Measurements from ENCODE around the gene RAB30. TPM values are rescaled to one million over a fixed set of nuclear protein-coding genes. Genes with fewer than 3 reads are reported as not detected.

Gene RAB30
- total RNA-seq, 2 donors from 2014 or later, result 8.4 to 15.8 TPM

GRCh38 chr11:83006877-83007330 lies 64.8 kb downstream of the RAB30 start:
- TF ChIP-seq, protein P1, sequence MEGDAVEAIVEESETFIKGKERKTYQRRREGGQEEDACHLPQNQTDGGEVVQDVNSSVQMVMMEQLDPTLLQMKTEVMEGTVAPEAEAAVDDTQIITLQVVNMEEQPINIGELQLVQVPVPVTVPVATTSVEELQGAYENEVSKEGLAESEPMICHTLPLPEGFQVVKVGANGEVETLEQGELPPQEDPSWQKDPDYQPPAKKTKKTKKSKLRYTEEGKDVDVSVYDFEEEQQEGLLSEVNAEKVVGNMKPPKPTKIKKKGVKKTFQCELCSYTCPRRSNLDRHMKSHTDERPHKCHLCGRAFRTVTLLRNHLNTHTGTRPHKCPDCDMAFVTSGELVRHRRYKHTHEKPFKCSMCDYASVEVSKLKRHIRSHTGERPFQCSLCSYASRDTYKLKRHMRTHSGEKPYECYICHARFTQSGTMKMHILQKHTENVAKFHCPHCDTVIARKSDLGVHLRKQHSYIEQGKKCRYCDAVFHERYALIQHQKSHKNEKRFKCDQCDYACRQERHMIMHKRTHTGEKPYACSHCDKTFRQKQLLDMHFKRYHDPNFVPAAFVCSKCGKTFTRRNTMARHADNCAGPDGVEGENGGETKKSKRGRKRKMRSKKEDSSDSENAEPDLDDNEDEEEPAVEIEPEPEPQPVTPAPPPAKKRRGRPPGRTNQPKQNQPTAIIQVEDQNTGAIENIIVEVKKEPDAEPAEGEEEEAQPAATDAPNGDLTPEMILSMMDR (conservative IDR thresholded peaks at IDR 0.05), result no peak
- no peak overlapping the region for H3K9ac ChIP-seq (ENCODE audit: extremely low read depth, low read length, poor library complexity, severe bottlenecking)
- no peaks in the 10 kb centered on the region for H3K27me3 Mint-ChIP-seq (ENCODE audit: insufficient read depth)
- H3K4me1 Mint-ChIP-seq, result peaks cover 19% of the 10 kb centered on the region
- 96 to 100% methylated on average over 1 of the region's 1 CpG for WGBS, 2 experiments (ENCODE audit: insufficient coverage in 1 of 2, insufficient read length in 1 of 2)
- H3K9me3 ChIP-seq (ENCODE audit: control insufficient read depth, low read length), result no peaks in the 10 kb centered on the region
- no peaks in the 10 kb centered on the region for H3K36me3 Mint-ChIP-seq (ENCODE audit: low read depth)
- no peak overlapping the region for H3K27ac ChIP-seq (ENCODE audit: low read depth, low read length)
- no peak overlapping the region for H3K4me3 ChIP-seq (ENCODE audit: low read length)
- no peaks in the 10 kb centered on the region for H3K36me3 ChIP-seq (ENCODE audit: control insufficient read depth, insufficient read depth, low read length)
- H3K4me1 ChIP-seq (ENCODE audit: control insufficient read depth, insufficient read depth, low read length), result peaks cover 5% of the 10 kb centered on the region
- no peaks in the 10 kb centered on the region for H3K9me3 Mint-ChIP-seq
- no peak overlapping the region for H3K4me3 Mint-ChIP-seq
- H3K27me3 ChIP-seq (ENCODE audit: control insufficient read depth, insufficient read depth, low read length, poor library complexity, severe bottlenecking), result no peaks in the 10 kb centered on the region
- no peak for DNase-seq
- H3K27ac Mint-ChIP-seq, result no peak overlapping the region

DNA sequence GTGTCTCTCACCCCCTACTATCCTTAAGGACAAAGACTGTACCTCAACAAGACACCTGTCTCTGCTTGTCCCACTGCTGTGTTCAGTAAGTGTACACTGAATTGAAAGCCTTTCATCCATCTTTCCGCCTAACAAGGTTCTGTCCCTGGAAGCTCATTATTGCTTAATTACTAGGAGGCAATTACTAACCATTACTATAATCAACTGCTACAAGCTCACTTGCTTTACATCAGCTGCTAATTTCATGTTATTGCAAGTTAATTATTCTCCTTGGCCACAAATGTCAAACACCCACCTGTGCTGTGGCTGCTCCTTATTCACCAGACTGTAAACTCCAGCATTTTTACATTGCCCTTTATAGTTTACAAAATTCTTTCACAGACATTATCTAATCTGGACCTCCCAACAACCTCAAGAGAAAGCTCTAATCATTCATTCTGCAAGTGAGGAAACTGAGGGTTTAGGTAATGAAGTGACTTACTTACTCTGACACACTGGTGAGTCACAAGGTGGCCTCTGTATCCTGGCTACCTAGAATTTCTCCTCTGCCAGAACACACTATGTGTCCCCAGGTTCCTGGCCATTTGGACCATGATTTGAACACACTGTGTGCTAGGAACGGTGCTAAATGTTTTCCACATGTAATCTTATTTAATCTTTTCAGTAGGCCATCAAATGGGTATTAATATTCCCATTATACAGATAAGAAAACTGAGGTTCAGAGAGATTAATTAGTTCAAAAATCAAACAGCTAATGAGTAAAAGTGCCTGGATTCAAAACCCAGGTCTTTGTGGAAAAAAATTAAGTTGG lies 66.7 kb downstream of the RAB30 start:
- Histone ChIP-seq H3K36me3 (ENCODE audit: control insufficient read depth, insufficient read depth, low read length) (no peaks in the 10 kb centered on the region), H3K4me3 (ENCODE audit: low read length) (no peak overlapping the region), H3K27ac (ENCODE audit: low read depth, low read length) (no peak overlapping the region), H3K27me3 (ENCODE audit: control insufficient read depth, insufficient read depth, low read length, poor library complexity, severe bottlenecking) (no peaks in the 10 kb centered on the region), H3K9ac (ENCODE audit: extremely low read depth, low read length, poor library complexity, severe bottlenecking) (no peak overlapping the region), H3K4me1 (ENCODE audit: control insufficient read depth, insufficient read depth, low read length) (peaks cover 5% of the 10 kb centered on the region), H3K9me3 (ENCODE audit: control insufficient read depth, low read length) (no peaks in the 10 kb centered on the region)
- Mint-ChIP-seq H3K4me3 (no peak overlapping the region), H3K4me1 (peaks cover 16% of the 10 kb centered on the region), H3K27me3 (ENCODE audit: insufficient read depth) (no peaks in the 10 kb centered on the region), H3K9me3 (no peaks in the 10 kb centered on the region), H3K27ac (no peak overlapping the region), H3K36me3 (ENCODE audit: low read depth) (peaks cover 2% of the 10 kb centered on the region)
- TF ChIP-seq, protein P1 (conservative IDR thresholded peaks at IDR 0.05), result no peak
- no peak for DNase-seq
- WGBS, 2 experiments (ENCODE audit: insufficient coverage in 1 of 2, insufficient read length in 1 of 2), result 93% methylated on average over 2 of the region's 2 CpGs; no CpG with 5 or more reads in 1 of the 2 experiments

- no peak overlapping the region for H3K4me3 Mint-ChIP-seq
- no peaks in the 10 kb centered on the region for H3K36me3 ChIP-seq (ENCODE audit: control insufficient read depth, insufficient read depth, low read length)
- H3K27me3 Mint-ChIP-seq (ENCODE audit: insufficient read depth), result no peaks in the 10 kb centered on the region
- no peak overlapping the region for H3K4me3 ChIP-seq (ENCODE audit: low read length)
- H3K27ac ChIP-seq (ENCODE audit: low read depth, low read length), result no peak overlapping the region
- H3K9me3 ChIP-seq (ENCODE audit: control insufficient read depth, low read length), result no peaks in the 10 kb centered on the region
- H3K4me1 ChIP-seq (ENCODE audit: control insufficient read depth, insufficient read depth, low read length), result no peaks in the 10 kb centered on the region
- peaks cover 8% of the 10 kb centered on the region for H3K4me1 Mint-ChIP-seq
- peaks cover 2% of the 10 kb centered on the region for H3K36me3 Mint-ChIP-seq (ENCODE audit: low read depth)
- no peak overlapping the region for H3K9ac ChIP-seq (ENCODE audit: extremely low read depth, low read length, poor library complexity, severe bottlenecking)
- TF ChIP-seq, protein P1 (conservative IDR thresholded peaks at IDR 0.05), result no peak
- WGBS, 2 experiments (ENCODE audit: insufficient coverage in 1 of 2, insufficient read length in 1 of 2), result 92 to 97% methylated on average over 3 of the region's 3 CpGs
- DNase-seq, result no peak
- H3K27ac Mint-ChIP-seq, result no peak overlapping the region
- no peaks in the 10 kb centered on the region for H3K27me3 ChIP-seq (ENCODE audit: control insufficient read depth, insufficient read depth, low read length, poor library complexity, severe bottlenecking)
- no peaks in the 10 kb centered on the region for H3K9me3 Mint-ChIP-seq
Measured at GRCh38 chr11:83002522-83002921, 69.2 kb downstream of the RAB30 start.
